Loucy (cell line): Measurements from ENCODE around the gene NCKIPSD.

Experiments used
- H2AFZ ChIP-seq: fragments of 200-600 bp; sonication (generic); 2 replicates; pipeline ENCODE4 v1.6.0; 2016; ENCODE audit warnings: antibody characterized with exemption, mild to moderate bottlenecking, low read length, moderate library complexity
- H3F3A ChIP-seq: fragments of 200-600 bp; 2 replicates; pipeline ENCODE4 v1.6.0; 2016; ENCODE audit warnings: antibody characterized with exemption, low read depth, mild to moderate bottlenecking
- H3K27me3 ChIP-seq: fragments of 200-600 bp; sonication (generic); 2 replicates; pipeline ENCODE4 v1.6.1; 2014; ENCODE audit warnings: low read length, mild to moderate bottlenecking; ENCODE audit not compliant: insufficient read depth, poor library complexity, severe bottlenecking
- H3K36me3 ChIP-seq: fragments of 200-600 bp; sonication (generic); 2 replicates; pipeline ENCODE4 v1.6.1; 2016; ENCODE audit warnings: low read length; ENCODE audit not compliant: insufficient read depth
- H3K4me1 ChIP-seq: fragments of 200-600 bp; sonication (generic); 2 replicates; pipeline ENCODE4 v1.5.1; 2014; ENCODE audit warnings: low read length, mild to moderate bottlenecking; ENCODE audit not compliant: insufficient read depth, poor library complexity, severe bottlenecking
- H3K4me2 ChIP-seq: fragments of 200-600 bp; sonication (generic); 2 replicates; pipeline ENCODE4 v1.6.0; 2014; ENCODE audit warnings: antibody characterized with exemption, low read length, low read depth, mild to moderate bottlenecking; ENCODE audit not compliant: poor library complexity, severe bottlenecking
- H3K4me3 ChIP-seq: fragments of 200-600 bp; sonication (generic); 2 replicates; pipeline ENCODE4 v1.5.1; 2014; ENCODE audit warnings: low read length, mild to moderate bottlenecking, mixed read lengths; ENCODE audit not compliant: poor library complexity, severe bottlenecking
- H3K79me2 ChIP-seq: fragments of 200-600 bp; sonication (generic); 2 replicates; pipeline ENCODE4 v1.6.1; 2014; ENCODE audit warnings: low read length; ENCODE audit not compliant: insufficient read depth
- H3K9ac ChIP-seq: fragments of 200-600 bp; sonication (generic); 2 replicates; pipeline ENCODE4 v1.6.0; 2014; ENCODE audit warnings: mild to moderate bottlenecking, low read depth, low read length, moderate library complexity; ENCODE audit not compliant: poor library complexity, severe bottlenecking
- H3K9me2 ChIP-seq: fragments of 200-600 bp; sonication (generic); replicated peaks from 2 replicates; pipeline ENCODE4 v1.6.1; 2016; ENCODE audit warnings: low read depth, low read length, mixed read lengths
- H3K9me3 ChIP-seq: fragments of 200-600 bp; sonication (generic); 2 replicates; pipeline ENCODE4 v1.6.1; 2014; ENCODE audit warnings: mild to moderate bottlenecking, antibody characterized with exemption, low read length, low read depth; ENCODE audit not compliant: insufficient read depth
- H4K20me1 ChIP-seq: fragments of 200-600 bp; sonication (generic); 2 replicates; pipeline ENCODE4 v1.6.0; 2014; ENCODE audit warnings: antibody characterized with exemption, low read length, mild to moderate bottlenecking; ENCODE audit not compliant: insufficient read depth, poor library complexity, severe bottlenecking
- EZH2phosphoT487 ChIP-seq: fragments of 200-600 bp; IDR thresholded peaks from 2 replicates; pipeline ENCODE4 v1.6.1; 2018; ENCODE audit warnings: antibody characterized with exemption, mild to moderate bottlenecking, moderate library complexity, borderline replicate concordance
- TF ChIP-seq, protein P1 (sequence below): fragments of 200-600 bp; sonication (generic); conservative IDR thresholded peaks from 2 replicates; pipeline ENCODE4 v1.5.1; 2014; ENCODE audit warnings: mild to moderate bottlenecking, antibody characterized with exemption, low read length

Gene NCKIPSD

DNA sequence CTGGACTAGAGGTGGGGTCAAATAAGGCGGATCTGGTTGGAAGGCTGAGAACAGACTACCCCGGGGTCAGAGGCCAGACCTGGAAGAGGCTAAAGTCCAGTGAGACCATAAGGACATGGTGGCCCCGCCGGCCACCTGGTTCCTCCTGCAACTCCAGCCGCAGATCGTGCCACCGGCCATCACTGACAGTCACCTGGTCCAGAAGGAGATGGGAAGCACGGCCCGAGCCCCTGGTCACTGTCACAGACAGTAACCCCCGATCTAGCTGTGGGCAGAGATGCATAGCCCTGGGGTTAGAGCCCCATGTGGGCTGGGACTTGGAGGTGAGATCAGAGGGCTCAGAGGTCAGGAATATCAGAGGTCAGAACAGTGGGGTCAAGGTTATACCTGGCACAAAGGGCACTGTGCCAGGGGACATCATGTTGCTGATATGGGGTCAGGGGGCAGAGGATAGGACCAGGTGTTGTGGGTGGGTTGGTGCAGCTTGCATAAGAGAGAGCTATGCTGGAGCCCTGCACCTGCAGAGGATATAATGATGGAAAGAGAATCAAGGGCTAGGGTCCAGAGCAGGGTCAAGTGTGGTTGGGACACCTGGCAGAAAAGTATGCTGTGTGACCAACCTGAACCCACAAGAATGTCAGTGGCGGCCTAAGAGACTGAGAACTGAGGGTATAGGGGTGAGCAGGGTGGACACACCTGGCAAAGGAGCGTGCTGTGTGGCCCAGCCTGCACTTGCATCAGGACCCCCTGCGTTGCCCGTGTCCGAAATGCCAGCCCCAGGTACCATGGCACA is 32.6 kb downstream of the NCKIPSD start:
- Histone ChIP-seq H3K4me1 (no peaks in the 10 kb centered on the region), H3K4me3 (no peak overlapping the region), H3K36me3 (no peaks in the 10 kb centered on the region), H3K9me3 (no peaks in the 10 kb centered on the region), H2AFZ (no peak overlapping the region), H4K20me1 (no peaks in the 10 kb centered on the region), H3K9me2 (no peaks in the 10 kb centered on the region), H3K79me2 (no peaks in the 10 kb centered on the region), H3K9ac (no peak overlapping the region), H3K4me2 (no peak overlapping the region), H3K27me3 (no peaks in the 10 kb centered on the region), H3F3A (no peaks in the 10 kb centered on the region)
- TF ChIP-seq EZH2phosphoT487: no peak

DNA sequence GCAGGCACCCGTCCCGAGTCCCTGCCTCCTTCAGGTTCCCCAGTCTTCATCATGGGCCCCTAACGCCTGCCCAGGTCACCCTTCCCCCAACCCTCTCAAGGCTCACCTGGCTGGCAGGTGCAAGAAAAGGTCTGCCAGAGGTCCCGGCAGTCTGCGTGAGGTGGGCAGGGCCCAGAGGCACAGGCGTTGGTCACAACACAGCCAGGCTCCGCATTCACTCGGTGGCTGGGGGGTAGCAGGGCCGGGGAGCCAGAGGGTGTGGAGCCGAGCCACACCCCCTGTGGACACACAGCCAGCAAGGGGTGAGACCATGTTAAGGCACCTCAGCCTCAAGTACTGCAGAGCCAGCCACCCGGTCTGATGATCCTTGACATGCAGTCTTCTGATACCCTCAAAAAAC is 33.9 kb downstream of the NCKIPSD start:
- Histone ChIP-seq H2AFZ (no peak overlapping the region), H3K9me3 (no peaks in the 10 kb centered on the region), H3K79me2 (no peaks in the 10 kb centered on the region), H3K9ac (no peak overlapping the region), H3K27me3 (no peaks in the 10 kb centered on the region), H3K4me1 (no peaks in the 10 kb centered on the region), H3K4me3 (no peak overlapping the region), H3K9me2 (no peaks in the 10 kb centered on the region), H3F3A (no peaks in the 10 kb centered on the region), H3K4me2 (no peak overlapping the region), H3K36me3 (no peaks in the 10 kb centered on the region), H4K20me1 (no peaks in the 10 kb centered on the region)
- TF ChIP-seq, protein P1, sequence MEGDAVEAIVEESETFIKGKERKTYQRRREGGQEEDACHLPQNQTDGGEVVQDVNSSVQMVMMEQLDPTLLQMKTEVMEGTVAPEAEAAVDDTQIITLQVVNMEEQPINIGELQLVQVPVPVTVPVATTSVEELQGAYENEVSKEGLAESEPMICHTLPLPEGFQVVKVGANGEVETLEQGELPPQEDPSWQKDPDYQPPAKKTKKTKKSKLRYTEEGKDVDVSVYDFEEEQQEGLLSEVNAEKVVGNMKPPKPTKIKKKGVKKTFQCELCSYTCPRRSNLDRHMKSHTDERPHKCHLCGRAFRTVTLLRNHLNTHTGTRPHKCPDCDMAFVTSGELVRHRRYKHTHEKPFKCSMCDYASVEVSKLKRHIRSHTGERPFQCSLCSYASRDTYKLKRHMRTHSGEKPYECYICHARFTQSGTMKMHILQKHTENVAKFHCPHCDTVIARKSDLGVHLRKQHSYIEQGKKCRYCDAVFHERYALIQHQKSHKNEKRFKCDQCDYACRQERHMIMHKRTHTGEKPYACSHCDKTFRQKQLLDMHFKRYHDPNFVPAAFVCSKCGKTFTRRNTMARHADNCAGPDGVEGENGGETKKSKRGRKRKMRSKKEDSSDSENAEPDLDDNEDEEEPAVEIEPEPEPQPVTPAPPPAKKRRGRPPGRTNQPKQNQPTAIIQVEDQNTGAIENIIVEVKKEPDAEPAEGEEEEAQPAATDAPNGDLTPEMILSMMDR: no peak
- TF ChIP-seq EZH2phosphoT487: no peak

DNA sequence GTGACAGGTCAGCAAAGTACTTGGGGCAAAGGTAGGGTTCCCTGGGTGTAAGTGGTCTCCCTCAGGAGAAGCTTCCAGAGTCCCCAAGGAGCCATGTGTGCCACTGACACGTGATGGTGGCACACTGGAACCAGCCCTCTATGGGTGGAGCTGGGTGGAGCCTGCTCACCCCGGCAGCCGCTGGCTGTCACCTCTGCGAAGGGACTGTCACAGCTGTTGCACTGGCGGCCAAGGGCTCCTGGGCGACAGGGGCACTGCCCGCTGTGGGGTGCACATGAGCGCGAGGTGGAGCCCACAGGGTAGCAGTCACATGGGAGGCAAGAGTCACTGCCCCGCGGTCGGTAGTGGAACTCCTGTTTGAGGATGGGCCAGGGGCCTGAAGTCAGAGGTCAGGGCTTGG is 35.0 kb downstream of the NCKIPSD start:
- no peak for TF ChIP-seq EZH2phosphoT487
- TF ChIP-seq, protein P1: no peak
- H3K9me3 ChIP-seq: no peaks in the 10 kb centered on the region
- H3K9ac ChIP-seq: no peak overlapping the region
- no peak overlapping the region for H3K4me2 ChIP-seq
- H3K27me3 ChIP-seq: no peaks in the 10 kb centered on the region
- no peak overlapping the region for H2AFZ ChIP-seq
- H3K79me2 ChIP-seq: no peaks in the 10 kb centered on the region
- no peaks in the 10 kb centered on the region for H3K36me3 ChIP-seq
- H3K4me3 ChIP-seq: no peak overlapping the region
- H3K9me2 ChIP-seq: no peaks in the 10 kb centered on the region
- no peaks in the 10 kb centered on the region for H4K20me1 ChIP-seq
- no peaks in the 10 kb centered on the region for H3K4me1 ChIP-seq
- H3F3A ChIP-seq: no peaks in the 10 kb centered on the region
